WTC11 (cell line): ENCODE measurements around the gene TNFRSF1B. TPM values are rescaled to one million over a fixed set of nuclear protein-coding genes. Genes with fewer than 3 reads are reported as not detected.

ENCODE experiments used
- ATAC-seq: fragments of 200-7000 bp; cut with Tn5 transposase; 2 replicates; pipeline ENCODE4 v1.10.0; 2021; ENCODE audit warnings: mild to moderate bottlenecking, moderate library complexity
- CTCF ChIA-PET: fragments of 300-600 bp; sonication (Branson Sonifier 250); formaldehyde crosslinking; loops from one replicate; lab custom pipeline; 2021; ENCODE audit warnings: antibody characterized with exemption; lab: Charles Lee
- POLR2A ChIA-PET: fragments of 350-600 bp; sonication (Branson Sonifier 250); formaldehyde crosslinking; loops from one replicate; lab custom pipeline; 2021; ENCODE audit warnings: antibody characterized with exemption; lab: Charles Lee
- DNase-seq: peaks from one replicate; pipeline ENCODE4 v3.0.0; 2021; ENCODE audit warnings: low spot score
- H3K27ac Mint-ChIP-seq: 2 replicates; pipeline ENCODE4 v1.8.0; 2021; ENCODE audit warnings: mixed read lengths
- H3K27me3 Mint-ChIP-seq: 2 replicates; pipeline ENCODE4 v1.8.0; 2021; ENCODE audit warnings: low read depth, mild to moderate bottlenecking, moderate library complexity, mixed read lengths
- H3K36me3 Mint-ChIP-seq: 2 replicates; pipeline ENCODE4 v1.8.0; 2021; ENCODE audit warnings: mixed read lengths
- H3K4me1 Mint-ChIP-seq: 2 replicates; pipeline ENCODE4 v1.8.0; 2022; ENCODE audit warnings: mixed read lengths
- H3K4me3 Mint-ChIP-seq: 2 replicates; pipeline ENCODE4 v1.8.0; 2021; ENCODE audit warnings: mild to moderate bottlenecking, moderate library complexity, mixed read lengths
- H3K9me3 Mint-ChIP-seq: 2 replicates; pipeline ENCODE4 v1.8.0; 2021; ENCODE audit warnings: mixed read lengths
- ARID4B ChIP-seq: sonication (generic); formaldehyde crosslinking; IDR thresholded peaks from 2 replicates; pipeline ENCODE4 v1.8.0; 2023; ENCODE audit warnings: missing genetic modification reagents, mild to moderate bottlenecking, borderline replicate concordance
- ATF2 ChIP-seq: sonication (generic); formaldehyde crosslinking; IDR thresholded peaks from 2 replicates; pipeline ENCODE4 v1.8.1; 2022; ENCODE audit warnings: low read depth, missing genetic modification reagents, borderline replicate concordance
- CBFB ChIP-seq: sonication (generic); formaldehyde crosslinking; IDR thresholded peaks from 2 replicates; pipeline ENCODE4 v1.8.1; 2022; ENCODE audit warnings: mild to moderate bottlenecking, low read depth, missing genetic modification reagents
- EMX1 ChIP-seq: fragments of 250-450 bp; sonication (Bioruptor Pico); IDR thresholded peaks from 2 replicates; pipeline ENCODE4 v1.8.0; 2021; ENCODE audit warnings: mild to moderate bottlenecking
- ERG ChIP-seq: fragments of 250-450 bp; sonication (Bioruptor Pico); IDR thresholded peaks from 2 replicates; pipeline ENCODE4 v1.8.0; 2021; ENCODE audit warnings: mild to moderate bottlenecking
- ETV6 ChIP-seq: sonication (generic); formaldehyde crosslinking; IDR thresholded peaks from 2 replicates; pipeline ENCODE4 v1.8.1; 2022; ENCODE audit warnings: mild to moderate bottlenecking, missing genetic modification reagents
- FOXK1 ChIP-seq: sonication (generic); formaldehyde crosslinking; IDR thresholded peaks from 2 replicates; pipeline ENCODE4 v1.8.0; 2022; ENCODE audit warnings: mild to moderate bottlenecking, moderate library complexity, missing genetic modification reagents
- GABPB1 ChIP-seq: sonication (generic); formaldehyde crosslinking; IDR thresholded peaks from 2 replicates; pipeline ENCODE4 v1.8.1; 2023; ENCODE audit warnings: mild to moderate bottlenecking, missing genetic modification reagents
- GRHL2 ChIP-seq: fragments of 250-450 bp; sonication (Bioruptor Pico); IDR thresholded peaks from 2 replicates; pipeline ENCODE4 v1.8.0; 2022; ENCODE audit warnings: mild to moderate bottlenecking, moderate library complexity; ENCODE audit not compliant: insufficient replicate concordance, severe bottlenecking
- MYBL2 ChIP-seq: sonication (generic); formaldehyde crosslinking; IDR thresholded peaks from 2 replicates; pipeline ENCODE4 v1.8.1; 2023; ENCODE audit warnings: mild to moderate bottlenecking, moderate library complexity, missing genetic modification reagents
- NFYB ChIP-seq: sonication (generic); formaldehyde crosslinking; conservative IDR thresholded peaks from 2 replicates; pipeline ENCODE4 v1.8.0; 2022; ENCODE audit warnings: low read depth, missing genetic modification reagents
- RORB ChIP-seq: fragments of 250-450 bp; sonication (Bioruptor Pico); IDR thresholded peaks from 2 replicates; pipeline ENCODE4 v1.9.0; 2021; ENCODE audit warnings: mild to moderate bottlenecking
- SMAD4 ChIP-seq: sonication (generic); formaldehyde crosslinking; IDR thresholded peaks from 2 replicates; pipeline ENCODE4 v1.8.0; 2022; ENCODE audit warnings: mild to moderate bottlenecking, missing genetic modification reagents
- SOX15 ChIP-seq: fragments of 250-450 bp; sonication (Bioruptor Pico); IDR thresholded peaks from 2 replicates; pipeline ENCODE4 v1.9.0; 2021; ENCODE audit warnings: mild to moderate bottlenecking
- USF1 ChIP-seq: sonication (generic); formaldehyde crosslinking; IDR thresholded peaks from 2 replicates; pipeline ENCODE4 v1.8.0; 2022; ENCODE audit warnings: mild to moderate bottlenecking, missing genetic modification reagents
- USF2 ChIP-seq: sonication (generic); formaldehyde crosslinking; IDR thresholded peaks from 2 replicates; pipeline ENCODE4 v1.8.1; 2023; ENCODE audit warnings: mild to moderate bottlenecking, missing genetic modification reagents, moderate library complexity
- ZMAT4 ChIP-seq: fragments of 250-450 bp; sonication (Bioruptor Pico); IDR thresholded peaks from 2 replicates; pipeline ENCODE4 v1.9.0; 2021; ENCODE audit warnings: mild to moderate bottlenecking
- ZNF232 ChIP-seq: sonication (generic); formaldehyde crosslinking; IDR thresholded peaks from 2 replicates; pipeline ENCODE4 v1.8.0; 2022; ENCODE audit warnings: mild to moderate bottlenecking, missing genetic modification reagents
- ZNF396 ChIP-seq: fragments of 250-450 bp; sonication (Bioruptor Pico); IDR thresholded peaks from 2 replicates; pipeline ENCODE4 v1.8.0; 2021; ENCODE audit warnings: mild to moderate bottlenecking, moderate library complexity, borderline replicate concordance
- ZNF532 ChIP-seq: fragments of 250-450 bp; sonication (Bioruptor Pico); IDR thresholded peaks from 2 replicates; pipeline ENCODE4 v1.9.0; 2021; ENCODE audit warnings: mild to moderate bottlenecking, borderline replicate concordance
- ZNF671 ChIP-seq: fragments of 250-450 bp; sonication (Bioruptor Pico); IDR thresholded peaks from 2 replicates; pipeline ENCODE4 v1.8.0; 2021; ENCODE audit warnings: mild to moderate bottlenecking
- total RNA-seq: library from RNA; stranded (reverse); gene quantifications from 3 replicates; pipeline ENCODE4 v1.2.3, GENCODE V29; 2021

The TNFRSF1B gene
- total RNA-seq, 1 experiment from 2014 or later, result 2.7 TPM

GRCh38 chr1:12164210-12164609 is 2.6 kb upstream of the TNFRSF1B start:
- Mint-ChIP-seq H3K9me3 (no peaks in the 10 kb centered on the region), H3K36me3 (no peaks in the 10 kb centered on the region), H3K27ac (no peak overlapping the region), H3K4me3 (no peak overlapping the region), H3K27me3 (peaks cover 42% of the 10 kb centered on the region), H3K4me1 (peaks cover 21% of the 10 kb centered on the region)
- POLR2A ChIA-PET, result no interaction called here
- CTCF ChIA-PET, result interaction anchor here (1.0 to 3.5 kb wide), 7 partner anchors 8 to 111 kb away, joined by 4 to 16 read pairs (median 6); no protein-coding TSS in a partner anchor
- DNase-seq (no peak), ATAC-seq (no peak)
- no peak for TF ChIP-seq ZNF671 (CRISPR knock-in tag)
- TF ChIP-seq CBFB (CRISPR knock-in tag), result no peak
- no peak for TF ChIP-seq GABPB1 (CRISPR knock-in tag)
- TF ChIP-seq USF2 (CRISPR knock-in tag), result no peak
- TF ChIP-seq NFYB (CRISPR knock-in tag), result no peak

- H3K9me3 Mint-ChIP-seq, result no peaks in the 10 kb centered on the region
- DNase-seq (no peak), ATAC-seq (no peak)
- POLR2A ChIA-PET, result no interaction called here
- no peak overlapping the region for H3K4me3 Mint-ChIP-seq
- CTCF ChIA-PET, result interaction anchor here (0.6 to 3.5 kb wide), 10 partner anchors 9 to 1619 kb away, joined by 3 to 16 read pairs (median 4); no protein-coding TSS in a partner anchor
- H3K4me1 Mint-ChIP-seq, result peaks cover 21% of the 10 kb centered on the region
- H3K36me3 Mint-ChIP-seq, result no peaks in the 10 kb centered on the region
- peaks cover 45% of the 10 kb centered on the region for H3K27me3 Mint-ChIP-seq
- no peak overlapping the region for H3K27ac Mint-ChIP-seq
- TF ChIP-seq ZNF532 (no peak), FOXK1 (CRISPR knock-in tag) (no peak), RORB (CRISPR knock-in tag) (no peak), EMX1 (no peak), GRHL2 (CRISPR knock-in tag) (no peak), SMAD4 (CRISPR knock-in tag) (no peak), USF2 (CRISPR knock-in tag) (no peak), ZNF232 (CRISPR knock-in tag) (no peak), ZNF396 (CRISPR knock-in tag) (no peak), ERG (CRISPR knock-in tag) (no peak), MYBL2 (CRISPR knock-in tag) (no peak), ATF2 (CRISPR knock-in tag) (no peak), SOX15 (no peak), ZMAT4 (CRISPR knock-in tag) (no peak), USF1 (CRISPR knock-in tag) (no peak), ARID4B (CRISPR knock-in tag) (no peak), ETV6 (no peak)
Measured at GRCh38 chr1:12165342-12165741, 1.4 kb upstream of the TNFRSF1B start.
